Measurements from ENCODE around the gene CD200.

Gene CD200

GRCh38 chr3:112333381-112334317 is 693 bp downstream of the CD200 start:
- DNase-seq, result no peak

- DNase-seq, result no peak
Measured at GRCh38 chr3:112334691-112335433, 1.9 kb downstream of the CD200 start.

- no peak for DNase-seq
Measured at GRCh38 chr3:112335434-112335781, 2.5 kb downstream of the CD200 start.

- DNase-seq, result no peak
Measured at GRCh38 chr3:112338021-112338726, 5.2 kb downstream of the CD200 start.

- DNase-seq, result no peak
Measured at GRCh38 chr3:112338727-112339056, 5.7 kb downstream of the CD200 start.

GRCh38 chr3:112339134-112339533 is 6.2 kb downstream of the CD200 start:
- DNase-seq, result no peak

- DNase-seq, result no peak
Measured at GRCh38 chr3:112339609-112340008, 6.7 kb downstream of the CD200 start.

GRCh38 chr3:112341386-112341785 is 8.4 kb downstream of the CD200 start:
- no peak for DNase-seq

- DNase-seq, result no peak
Measured at GRCh38 chr3:112345681-112346080, 12.7 kb downstream of the CD200 start.

- no peak for DNase-seq
Measured at GRCh38 chr3:112346491-112347122, 13.7 kb downstream of the CD200 start.

- DNase-seq, result no peak
Measured at GRCh38 chr3:112348943-112349342, 16.0 kb downstream of the CD200 start.

GRCh38 chr3:112349557-112349956 is 16.6 kb downstream of the CD200 start:
- DNase-seq, result no peak

GRCh38 chr3:112350018-112350810 is 17.3 kb downstream of the CD200 start:
- DNase-seq, result no peak

GRCh38 chr3:112351036-112351435 is 18.1 kb downstream of the CD200 start:
- no peak for DNase-seq

- DNase-seq, result no peak
Measured at GRCh38 chr3:112351823-112352222, 18.9 kb downstream of the CD200 start.

GRCh38 chr3:112352720-112353119 is 19.8 kb downstream of the CD200 start:
- no peak for DNase-seq

- no peak for DNase-seq
Measured at GRCh38 chr3:112353365-112353764, 20.4 kb downstream of the CD200 start.

- DNase-seq, result no peak
Measured at GRCh38 chr3:112354642-112355306, 21.8 kb downstream of the CD200 start.

GRCh38 chr3:112355307-112355687 is 22.3 kb downstream of the CD200 start:
- no peak for DNase-seq

- peak; percentile 34 for DNase-seq
Measured at GRCh38 chr3:112357930-112358780, 25.2 kb downstream of the CD200 start.

GRCh38 chr3:112360561-112360960 is 27.6 kb downstream of the CD200 start:
- no peak for DNase-seq

Data from stimulated activated CD4-positive, alpha-beta T cell treated with anti-CD3 and anti-CD28 coated beads, Interleukin-15, amount 100 ng/mL, for 24 hours (primary cell).